ENCODE measurements around the gene TBRG4.

DNA sequence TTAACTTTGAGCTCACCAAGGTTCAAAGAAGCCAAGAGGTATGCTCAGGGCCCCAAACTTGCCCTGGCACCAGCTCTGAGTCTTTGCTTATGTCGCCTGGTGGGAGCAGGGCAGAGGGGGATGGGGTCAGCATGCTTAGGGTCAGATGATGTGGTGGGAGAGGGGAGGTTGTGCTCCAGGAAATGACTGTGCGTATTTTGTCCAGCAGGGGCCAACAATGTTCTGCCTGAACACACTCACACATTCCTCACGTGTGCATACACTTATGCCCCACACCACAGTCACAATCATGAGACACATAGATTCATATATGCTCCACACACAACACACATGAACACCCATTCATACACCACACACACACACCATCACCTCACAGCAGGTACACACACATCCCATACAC, 41.7 kb upstream of the TBRG4 start:
- TF ChIP-seq ESRRG (CRISPR knock-in tag; IDR thresholded peaks at IDR 0.05) = no peak
- TF ChIP-seq, protein P1, sequence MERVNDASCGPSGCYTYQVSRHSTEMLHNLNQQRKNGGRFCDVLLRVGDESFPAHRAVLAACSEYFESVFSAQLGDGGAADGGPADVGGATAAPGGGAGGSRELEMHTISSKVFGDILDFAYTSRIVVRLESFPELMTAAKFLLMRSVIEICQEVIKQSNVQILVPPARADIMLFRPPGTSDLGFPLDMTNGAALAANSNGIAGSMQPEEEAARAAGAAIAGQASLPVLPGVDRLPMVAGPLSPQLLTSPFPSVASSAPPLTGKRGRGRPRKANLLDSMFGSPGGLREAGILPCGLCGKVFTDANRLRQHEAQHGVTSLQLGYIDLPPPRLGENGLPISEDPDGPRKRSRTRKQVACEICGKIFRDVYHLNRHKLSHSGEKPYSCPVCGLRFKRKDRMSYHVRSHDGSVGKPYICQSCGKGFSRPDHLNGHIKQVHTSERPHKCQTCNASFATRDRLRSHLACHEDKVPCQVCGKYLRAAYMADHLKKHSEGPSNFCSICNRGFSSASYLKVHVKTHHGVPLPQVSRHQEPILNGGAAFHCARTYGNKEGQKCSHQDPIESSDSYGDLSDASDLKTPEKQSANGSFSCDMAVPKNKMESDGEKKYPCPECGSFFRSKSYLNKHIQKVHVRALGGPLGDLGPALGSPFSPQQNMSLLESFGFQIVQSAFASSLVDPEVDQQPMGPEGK (CRISPR knock-in tag; IDR thresholded peaks at IDR 0.05; ENCODE audit: borderline replicate concordance) = no peak
- TF ChIP-seq, protein P2, sequence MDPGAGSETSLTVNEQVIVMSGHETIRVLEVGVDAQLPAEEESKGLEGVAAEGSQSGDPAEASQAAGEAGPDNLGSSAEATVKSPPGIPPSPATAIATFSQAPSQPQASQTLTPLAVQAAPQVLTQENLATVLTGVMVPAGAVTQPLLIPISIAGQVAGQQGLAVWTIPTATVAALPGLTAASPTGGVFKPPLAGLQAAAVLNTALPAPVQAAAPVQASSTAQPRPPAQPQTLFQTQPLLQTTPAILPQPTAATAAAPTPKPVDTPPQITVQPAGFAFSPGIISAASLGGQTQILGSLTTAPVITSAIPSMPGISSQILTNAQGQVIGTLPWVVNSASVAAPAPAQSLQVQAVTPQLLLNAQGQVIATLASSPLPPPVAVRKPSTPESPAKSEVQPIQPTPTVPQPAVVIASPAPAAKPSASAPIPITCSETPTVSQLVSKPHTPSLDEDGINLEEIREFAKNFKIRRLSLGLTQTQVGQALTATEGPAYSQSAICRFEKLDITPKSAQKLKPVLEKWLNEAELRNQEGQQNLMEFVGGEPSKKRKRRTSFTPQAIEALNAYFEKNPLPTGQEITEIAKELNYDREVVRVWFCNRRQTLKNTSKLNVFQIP (CRISPR knock-in tag; IDR thresholded peaks at IDR 0.05; ENCODE audit: borderline replicate concordance, low read depth) = no peak
- no peak for TF ChIP-seq ZNF70 (CRISPR knock-in tag; IDR thresholded peaks at IDR 0.05)
- TF ChIP-seq ARNTL (CRISPR knock-in tag; IDR thresholded peaks at IDR 0.05; ENCODE audit: borderline replicate concordance, low read depth) = no peak
- no peak for TF ChIP-seq ZFP30 (CRISPR knock-in tag; IDR thresholded peaks at IDR 0.05)
